RPMI7951 (cell line): Measurements from ENCODE around the gene ZBED2. TPM values are rescaled to one million over a fixed set of nuclear protein-coding genes. Genes with fewer than 3 reads are reported as not detected.
A peak's percentile ranks its signal among the peaks of the same experiment; 100 is the strongest.
"Not testable (repeated sequence)": the region's sequence is repeated elsewhere in the genome, so short reads cannot be mapped to it uniquely, and the experiment has no call there.

Source experiments
- DNase-seq: peaks from one replicate; pipeline ENCODE4 v3.0.0-alpha.2; 2012; ENCODE audit warnings: low read depth
- total RNA-seq: library from RNA; depleted of rRNA; stranded (reverse); fragments of >200 nt; shearing (Covaris generic); gene quantifications from 2 replicates; pipeline ENCODE4 v1.2.3, GENCODE V29; 2014; rRNA removed

ZBED2 gene
- total RNA-seq, 1 experiment from 2014 or later: not detected

GRCh38 chr3:111571907-111572460 is 23.2 kb downstream of the ZBED2 start:
- DNase-seq: no peak

- no peak for DNase-seq
Measured at GRCh38 chr3:111571282-111571681, 23.9 kb downstream of the ZBED2 start.

GRCh38 chr3:111570404-111571030 is 24.6 kb downstream of the ZBED2 start:
- DNase-seq: no peak

GRCh38 chr3:111568911-111569310 is 26.2 kb downstream of the ZBED2 start:
- no peak for DNase-seq

GRCh38 chr3:111568355-111568754 is 26.8 kb downstream of the ZBED2 start:
- DNase-seq: no peak

GRCh38 chr3:111566844-111567243 is 28.3 kb downstream of the ZBED2 start:
- DNase-seq: no peak

GRCh38 chr3:111561902-111562301 is 33.2 kb downstream of the ZBED2 start:
- not testable (repeated sequence) for DNase-seq

GRCh38 chr3:111548756-111549155 is 46.4 kb downstream of the ZBED2 start:
- no peak for DNase-seq

- no peak for DNase-seq
Measured at GRCh38 chr3:111548092-111548491, 47.1 kb downstream of the ZBED2 start.

- peak; percentile 17 for DNase-seq
Measured at GRCh38 chr3:111547631-111548030, 47.5 kb downstream of the ZBED2 start.

GRCh38 chr3:111545349-111545748 is 49.8 kb downstream of the ZBED2 start:
- DNase-seq: no peak

Other genes with a start within 250 kb of the ZBED2 start
- 2.2 and 4.2 TPM in 2 replicates for gene CD96, start 53.1 kb downstream of the ZBED2 start, total RNA-seq
- 1.5 and 1.6 TPM in 2 replicates for gene PLCXD2, start 79.3 kb upstream of the ZBED2 start, total RNA-seq